ENCODE data around the gene NR2C2AP.

The NR2C2AP gene

GRCh38 chr19:19165396-19165795 lies 37.8 kb downstream of the NR2C2AP start:
- H3K4me3 ChIP-seq (replicated peaks; ENCODE audit: low read depth, low read length): no peak overlapping the region
- DNase-seq (ENCODE audit: extremely low read depth, insufficient read length): no peak
- no peaks in the 10 kb centered on the region for H3K27me3 ChIP-seq (replicated peaks; ENCODE audit: control insufficient read depth, insufficient read depth, low read length)
- no peaks in the 10 kb centered on the region for H3K36me3 ChIP-seq (ENCODE audit: control insufficient read depth, insufficient read depth, low read length)
- TF ChIP-seq CTCF (IDR thresholded peaks at IDR 0.05; ENCODE audit: insufficient read depth, low read length, poor library complexity, severe bottlenecking): no peak

- no peak overlapping the region for H3K4me3 ChIP-seq (replicated peaks; ENCODE audit: low read depth, low read length)
- DNase-seq (ENCODE audit: extremely low read depth, insufficient read length): no peak
- no peak for TF ChIP-seq CTCF (IDR thresholded peaks at IDR 0.05; ENCODE audit: insufficient read depth, low read length, poor library complexity, severe bottlenecking)
- H3K27me3 ChIP-seq (replicated peaks; ENCODE audit: control insufficient read depth, insufficient read depth, low read length): no peaks in the 10 kb centered on the region
- H3K36me3 ChIP-seq (ENCODE audit: control insufficient read depth, insufficient read depth, low read length): no peaks in the 10 kb centered on the region
These were observed 40.7 kb downstream of the NR2C2AP start for GRCh38 chr19:19162495-19162894.

DNA sequence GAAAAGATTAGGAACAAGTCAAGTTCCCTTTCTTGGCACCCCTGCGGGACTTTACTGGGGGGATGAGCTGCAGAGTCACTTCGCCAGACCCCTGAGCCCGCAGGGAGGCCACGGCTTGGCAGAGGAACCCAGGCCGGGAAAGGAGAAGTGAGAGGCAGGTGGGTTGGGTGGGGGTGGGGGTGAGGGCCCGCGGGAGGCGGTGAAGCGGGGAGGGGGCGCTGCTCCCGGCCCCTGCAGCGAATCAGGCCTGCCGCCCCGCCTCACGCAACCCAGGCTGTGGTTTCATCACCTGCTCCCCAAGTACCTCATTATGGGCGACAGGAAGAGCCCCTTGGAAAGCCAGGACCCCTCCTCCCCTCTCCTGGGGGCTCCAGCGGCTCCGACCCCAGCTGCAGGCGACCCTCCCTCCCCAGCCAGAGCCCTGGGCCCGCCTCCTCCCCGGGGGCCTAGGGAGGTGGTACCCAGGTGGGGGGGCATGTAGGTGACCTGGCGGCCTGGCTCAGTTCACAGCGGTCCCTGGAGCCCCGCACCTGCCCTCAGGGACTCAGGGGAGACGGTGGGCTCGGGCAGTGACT lies 42.7 kb downstream of the NR2C2AP start:
- Histone ChIP-seq H3K4me3 (replicated peaks; ENCODE audit: low read depth, low read length) (peak overlapping the region; percentile 33; the same call in 1 of the 2 replicates), H3K27me3 (replicated peaks; ENCODE audit: control insufficient read depth, insufficient read depth, low read length) (no peaks in the 10 kb centered on the region), H3K36me3 (ENCODE audit: control insufficient read depth, insufficient read depth, low read length) (no peaks in the 10 kb centered on the region)
- peak; percentile 90 for DNase-seq (ENCODE audit: extremely low read depth, insufficient read length)
- TF ChIP-seq CTCF (IDR thresholded peaks at IDR 0.05; ENCODE audit: insufficient read depth, low read length, poor library complexity, severe bottlenecking): no peak

DNA sequence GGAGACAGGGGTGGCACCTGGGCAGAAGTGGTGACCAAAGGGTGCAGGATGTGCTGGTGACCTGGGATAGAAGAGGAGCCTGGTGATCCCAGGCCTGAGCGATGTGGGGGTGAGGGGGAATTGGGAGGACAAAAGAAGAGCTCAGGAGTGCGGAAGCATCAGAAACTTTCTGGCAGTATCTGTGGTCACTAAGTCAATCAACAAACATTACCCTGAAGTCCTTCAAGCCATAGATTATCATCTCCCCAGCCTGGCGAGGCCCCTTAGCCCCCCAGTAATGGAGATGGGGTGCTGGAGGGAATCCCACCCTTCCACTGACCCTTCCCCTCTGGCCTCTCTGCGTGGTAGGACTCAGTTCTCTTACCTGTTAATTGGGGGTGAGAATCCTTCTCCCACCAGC lies 43.7 kb downstream of the NR2C2AP start:
- H3K27me3 ChIP-seq (replicated peaks; ENCODE audit: control insufficient read depth, insufficient read depth, low read length): no peaks in the 10 kb centered on the region
- TF ChIP-seq CTCF (IDR thresholded peaks at IDR 0.05; ENCODE audit: insufficient read depth, low read length, poor library complexity, severe bottlenecking): no peak
- DNase-seq (ENCODE audit: extremely low read depth, insufficient read length): no peak
- no peak overlapping the region for H3K4me3 ChIP-seq (replicated peaks; ENCODE audit: low read depth, low read length)
- H3K36me3 ChIP-seq (ENCODE audit: control insufficient read depth, insufficient read depth, low read length): no peaks in the 10 kb centered on the region

- H3K27me3 ChIP-seq (replicated peaks; ENCODE audit: control insufficient read depth, insufficient read depth, low read length): no peaks in the 10 kb centered on the region
- H3K4me3 ChIP-seq (replicated peaks; ENCODE audit: low read depth, low read length): no peak overlapping the region
- no peak for TF ChIP-seq CTCF (IDR thresholded peaks at IDR 0.05; ENCODE audit: insufficient read depth, low read length, poor library complexity, severe bottlenecking)
- H3K36me3 ChIP-seq (ENCODE audit: control insufficient read depth, insufficient read depth, low read length): no peaks in the 10 kb centered on the region; the same call in 1 of the 2 replicates
- DNase-seq (ENCODE audit: extremely low read depth, insufficient read length): no peak
These were observed 45.4 kb downstream of the NR2C2AP start for GRCh38 chr19:19157808-19158207.
